HG03064 (cell line): ENCODE data around the gene PIGQ.

Experiments
- ATAC-seq: cut with Tn5 transposase; IDR thresholded peaks from one replicate; pipeline ENCODE4 v1.9.1; 2021; ENCODE audit warnings: low read depth; ENCODE audit not compliant: unreplicated experiment

PIGQ gene

GRCh38 chr16:533391-534123 lies 36.2 kb upstream of the PIGQ start:
- no peak for ATAC-seq

DNA sequence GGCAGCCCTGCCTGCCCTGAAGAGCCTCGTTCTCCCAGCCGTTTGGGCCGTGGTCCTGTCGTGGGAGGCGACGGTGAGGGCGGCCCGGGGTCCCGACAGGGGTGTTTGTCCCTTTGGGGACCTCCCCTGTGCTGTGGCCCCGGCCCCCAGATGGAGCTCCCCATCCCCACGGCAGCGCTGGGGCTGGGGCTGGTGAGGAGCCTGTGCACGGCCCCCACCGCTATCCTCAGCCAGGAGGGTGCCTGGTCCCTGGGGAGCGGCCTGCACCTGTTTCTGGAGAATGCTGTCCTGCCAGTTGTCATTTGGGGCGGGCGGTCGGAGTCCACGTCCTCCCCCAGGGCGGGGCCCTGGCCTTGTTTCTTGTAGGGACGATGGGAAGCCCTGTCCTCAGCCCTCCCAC lies 35.6 kb upstream of the PIGQ start:
- no peak for ATAC-seq

- no peak for ATAC-seq
Observed at GRCh38 chr16:534856-535445, 34.8 kb upstream of the PIGQ start.

- ATAC-seq: no peak
Observed at GRCh38 chr16:535446-536405, 34.0 kb upstream of the PIGQ start.

GRCh38 chr16:536746-537145 lies 33.0 kb upstream of the PIGQ start:
- ATAC-seq: no peak

DNA sequence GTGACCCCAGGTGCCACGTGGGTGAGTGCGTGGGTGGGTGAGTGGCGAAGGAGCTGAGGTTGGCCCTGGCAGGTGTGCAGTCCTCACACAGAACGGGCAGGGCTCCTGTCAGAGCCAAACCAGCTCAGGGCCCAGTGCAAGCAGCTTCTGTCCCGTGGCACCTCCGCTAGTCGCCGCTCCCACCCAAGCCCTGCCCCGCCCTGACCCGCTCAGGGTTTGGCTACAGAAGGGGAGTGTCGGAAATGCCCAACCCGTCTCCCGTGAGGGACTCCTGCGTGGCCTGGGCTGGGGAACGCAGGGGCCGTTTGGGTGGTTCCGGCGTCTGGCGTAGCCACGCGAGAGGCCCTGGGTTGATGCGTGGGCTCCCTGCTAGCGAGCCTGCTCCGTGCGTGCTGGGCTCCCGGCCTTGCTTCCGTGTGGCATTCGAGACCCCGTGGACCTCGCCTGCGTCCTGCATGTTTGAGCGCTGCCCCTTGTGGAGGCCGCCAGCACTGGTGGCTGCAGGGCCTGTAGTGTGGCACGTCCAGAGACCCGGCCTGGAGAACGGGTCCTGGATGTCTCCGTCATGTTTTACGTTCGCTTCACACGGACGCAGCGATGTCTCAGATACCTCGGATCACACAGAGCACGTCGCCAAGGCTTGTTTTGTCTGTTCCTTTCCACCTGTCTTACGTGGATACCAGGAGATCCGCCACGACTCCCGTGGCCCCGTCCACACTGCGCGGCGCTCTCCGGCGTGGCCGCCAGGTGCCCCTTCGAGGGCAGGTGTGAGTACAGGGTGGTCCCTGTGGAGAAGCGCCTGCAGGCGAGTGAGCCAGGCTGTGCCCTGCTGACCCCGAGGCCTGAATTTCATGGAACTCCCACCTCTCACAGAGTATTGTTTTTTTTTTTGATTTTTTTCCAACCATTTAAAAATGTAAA lies 32.1 kb upstream of the PIGQ start:
- ATAC-seq: no peak

DNA sequence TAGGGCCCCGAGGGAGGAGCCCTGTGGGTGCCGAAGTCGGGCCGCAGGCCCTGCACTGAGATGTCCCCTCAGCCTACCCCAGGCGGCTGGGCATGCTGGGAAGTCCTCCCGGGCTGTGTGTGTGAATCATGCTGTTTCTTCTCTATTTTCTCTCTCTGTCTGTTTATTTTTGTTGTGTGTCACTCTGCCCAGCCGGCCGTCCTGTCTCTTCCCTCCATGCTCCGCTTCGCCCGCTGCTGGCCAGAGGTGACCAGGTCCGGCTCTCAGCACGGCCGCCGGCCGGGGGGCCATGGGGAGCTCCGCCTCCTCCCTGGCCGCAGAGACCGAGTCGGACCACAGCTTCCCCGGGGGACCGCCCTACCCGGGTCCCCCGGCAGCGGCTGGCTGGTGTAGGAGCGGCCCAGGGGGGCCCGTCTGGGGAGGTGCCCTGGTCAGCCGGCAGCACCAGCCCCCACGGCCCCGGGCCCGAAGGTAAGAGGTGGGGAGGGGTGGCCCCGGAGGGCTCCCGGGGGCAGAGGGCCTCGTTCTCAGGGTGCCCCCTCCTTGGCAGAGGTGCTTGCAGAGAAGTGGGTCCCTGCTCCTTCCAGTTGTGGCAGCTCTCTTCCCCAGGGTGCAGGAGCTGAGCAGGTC lies 29.8 kb upstream of the PIGQ start:
- no peak for ATAC-seq

- ATAC-seq: no peak
Observed at GRCh38 chr16:540645-541340, 29.0 kb upstream of the PIGQ start.

DNA sequence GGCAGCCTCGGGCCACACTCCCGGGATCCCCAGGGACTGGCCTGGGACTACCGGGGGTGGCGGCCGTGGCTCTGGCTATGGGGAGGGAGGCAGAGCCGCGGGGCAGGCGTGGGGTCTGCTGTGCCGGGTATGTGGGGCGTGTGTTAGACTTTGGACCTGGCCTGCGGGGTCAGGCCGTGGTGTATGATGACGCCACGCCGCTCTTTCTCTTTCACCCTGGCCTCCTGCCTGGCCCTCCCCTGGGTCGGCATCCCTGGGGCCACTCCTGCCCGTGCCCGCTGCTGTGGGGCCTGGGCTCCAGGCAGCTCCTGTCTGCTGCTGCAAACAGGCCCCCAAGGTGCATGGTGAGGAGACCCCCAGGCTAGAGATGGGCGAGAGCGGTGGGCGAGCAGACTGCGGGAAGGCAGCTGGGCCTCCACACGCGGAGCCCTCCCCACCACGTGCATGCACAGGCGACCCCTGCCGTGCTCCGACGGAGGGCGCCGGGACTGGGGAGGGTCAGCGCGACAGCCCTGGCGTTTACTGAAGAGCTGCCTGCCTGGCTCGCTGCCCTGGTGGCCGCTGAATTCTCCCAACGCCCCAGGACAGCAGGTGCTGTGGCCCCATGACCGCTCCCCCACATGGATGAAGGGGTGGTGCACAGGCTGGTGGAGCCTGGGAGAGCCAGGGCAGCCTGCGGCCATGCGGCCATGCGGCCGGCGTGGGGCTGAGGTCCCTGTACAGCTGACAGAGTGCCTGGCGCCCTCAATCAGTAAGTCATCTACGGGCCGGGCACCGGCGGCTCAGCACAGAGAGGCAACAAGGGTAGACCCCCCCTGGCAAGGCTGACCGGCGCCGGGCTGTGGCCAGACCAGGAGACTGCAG lies 26.2 kb upstream of the PIGQ start:
- no peak for ATAC-seq

DNA sequence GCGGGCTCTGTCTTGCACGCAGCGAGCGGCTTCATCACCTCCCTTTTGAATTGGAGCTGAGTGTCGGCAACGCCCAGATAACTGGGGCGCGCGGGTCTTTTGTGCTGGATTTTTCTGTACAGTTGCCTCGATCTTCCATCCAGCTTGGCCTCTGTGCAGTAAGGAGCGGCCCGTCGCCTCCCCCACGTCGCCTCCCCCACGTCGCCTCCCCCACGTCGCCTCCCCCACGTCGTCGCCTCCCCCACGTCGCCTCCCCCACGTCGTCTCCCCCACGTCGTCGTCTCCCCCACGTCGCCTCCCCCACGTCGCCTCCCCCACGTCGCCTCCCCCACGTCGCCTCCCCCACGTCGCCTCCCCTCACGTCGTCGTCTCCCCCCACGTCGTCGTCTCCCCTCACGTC lies 25.3 kb upstream of the PIGQ start:
- no peak for ATAC-seq

GRCh38 chr16:546909-547770 lies 22.6 kb upstream of the PIGQ start:
- ATAC-seq: no peak

GRCh38 chr16:548586-548985 lies 21.2 kb upstream of the PIGQ start:
- no peak for ATAC-seq

GRCh38 chr16:549544-550263 lies 20.1 kb upstream of the PIGQ start:
- no peak for ATAC-seq

DNA sequence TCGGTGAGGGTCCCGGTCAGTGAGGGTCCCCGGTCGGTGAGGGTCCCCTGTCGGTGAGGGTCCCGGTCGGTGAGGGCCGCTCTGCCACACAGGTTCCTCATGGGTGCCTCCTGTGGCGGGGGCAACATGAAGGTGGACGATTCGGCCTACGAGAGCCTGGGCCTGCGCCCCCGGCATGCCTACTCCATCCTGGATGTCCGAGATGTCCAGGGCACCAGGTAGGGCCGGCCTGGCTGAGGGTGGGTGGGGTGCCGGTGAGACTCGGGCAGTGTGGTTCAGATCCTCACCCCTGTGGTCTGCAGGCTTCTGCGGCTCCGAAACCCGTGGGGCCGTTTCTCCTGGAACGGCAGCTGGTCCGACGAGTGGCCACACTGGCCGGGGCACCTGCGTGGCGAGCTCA lies 18.6 kb upstream of the PIGQ start:
- ATAC-seq: no peak

- no peak for ATAC-seq
Observed at GRCh38 chr16:552171-552570, 17.6 kb upstream of the PIGQ start.

- ATAC-seq: no peak
Observed at GRCh38 chr16:553601-554296, 16.0 kb upstream of the PIGQ start.
